NCI-H1436 (cell line): Measurements from ENCODE around the gene ATP11C.

Source experiments
- DNase-seq: peaks from one replicate; lab custom pipeline; 2025; lab: John Stamatoyannopoulos, UW

Gene ATP11C

GRCh38 chrX:139803224-139803623 is 129.6 kb downstream of the ATP11C start:
- no peak for DNase-seq

DNA sequence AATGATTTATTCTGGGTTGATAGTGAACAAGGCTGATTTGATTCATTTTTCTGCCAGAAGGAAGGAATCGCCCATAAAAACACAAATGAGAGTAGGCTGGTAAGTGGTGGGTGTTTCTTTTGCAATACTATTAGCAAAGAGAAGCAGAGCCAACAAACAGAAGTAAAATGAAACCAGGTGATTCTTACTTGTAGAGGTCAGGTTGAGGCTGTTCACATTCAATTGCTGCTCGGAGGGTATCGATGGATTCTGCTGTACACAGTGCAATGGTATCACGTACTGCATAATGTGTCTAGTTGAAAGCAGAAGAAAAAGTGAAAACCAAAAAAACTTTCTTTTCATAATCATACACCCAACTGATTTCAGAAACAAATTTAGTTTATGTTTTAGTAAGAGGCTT is 130.8 kb downstream of the ATP11C start:
- no peak for DNase-seq

GRCh38 chrX:139801397-139801813 is 131.4 kb downstream of the ATP11C start:
- DNase-seq, result peak; percentile 0

- DNase-seq, result no peak
Observed at GRCh38 chrX:139798701-139799100, 134.2 kb downstream of the ATP11C start.

DNA sequence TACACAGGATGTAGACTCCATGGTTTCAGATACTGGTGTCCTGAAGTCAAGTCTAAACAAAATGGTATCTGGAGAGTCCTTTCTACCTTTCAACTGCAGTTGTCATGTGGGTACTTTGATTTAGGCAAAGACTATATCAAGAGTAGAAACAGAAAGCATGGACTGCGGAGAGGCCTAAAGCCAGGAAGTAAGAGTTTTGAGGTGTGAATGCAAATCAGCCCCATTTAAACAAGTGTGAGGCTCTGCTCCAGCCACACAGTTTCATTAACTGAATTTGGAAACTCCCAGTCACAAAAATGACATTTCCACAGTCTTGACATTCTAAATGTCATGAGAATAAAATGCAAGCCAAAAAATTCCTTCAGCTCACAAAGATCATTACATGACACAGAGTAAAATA is 137.7 kb downstream of the ATP11C start:
- DNase-seq, result no peak

DNA sequence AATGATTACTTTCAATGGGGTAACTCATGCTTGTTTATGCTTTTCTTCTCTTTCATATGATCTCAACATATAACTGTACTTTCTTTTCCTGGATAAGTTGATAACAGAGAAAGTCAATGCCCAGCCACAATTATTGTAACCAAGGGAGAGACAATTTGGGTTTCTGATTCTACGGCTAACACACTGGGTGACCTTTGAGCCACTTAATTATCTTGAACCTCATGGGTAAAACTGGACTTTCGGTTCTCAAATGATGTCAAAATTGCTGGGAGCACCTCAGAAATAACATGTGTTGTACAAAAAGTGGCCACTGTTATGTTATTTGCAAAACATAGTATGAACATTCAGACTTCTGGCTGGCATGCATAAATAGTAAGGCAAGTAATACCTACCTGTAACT is 145.3 kb downstream of the ATP11C start:
- no peak for DNase-seq

DNA sequence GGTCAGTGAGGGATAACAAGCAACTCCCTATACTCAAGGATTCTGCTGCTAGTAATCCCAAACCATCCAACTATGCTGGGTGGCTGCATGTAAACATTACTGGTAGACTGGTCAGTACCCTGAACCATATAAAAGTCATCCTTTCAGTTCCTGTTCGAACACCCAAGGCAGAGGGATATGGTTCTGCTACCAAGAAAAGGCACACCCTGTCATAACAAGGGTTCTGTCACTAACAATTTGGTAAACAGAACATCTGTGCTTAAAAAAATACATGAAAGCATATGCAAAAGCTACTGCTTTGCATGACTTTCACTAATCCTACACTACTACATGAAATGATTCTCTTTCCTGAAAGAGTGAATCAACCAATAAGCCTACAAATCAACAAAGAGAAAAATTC is 148.0 kb downstream of the ATP11C start:
- no peak for DNase-seq

- no peak for DNase-seq
Observed at GRCh38 chrX:139783959-139784358, 148.9 kb downstream of the ATP11C start.

GRCh38 chrX:139783030-139783429 is 149.8 kb downstream of the ATP11C start:
- no peak for DNase-seq

- no peak for DNase-seq
Observed at GRCh38 chrX:139776599-139776998, 156.3 kb downstream of the ATP11C start.

DNA sequence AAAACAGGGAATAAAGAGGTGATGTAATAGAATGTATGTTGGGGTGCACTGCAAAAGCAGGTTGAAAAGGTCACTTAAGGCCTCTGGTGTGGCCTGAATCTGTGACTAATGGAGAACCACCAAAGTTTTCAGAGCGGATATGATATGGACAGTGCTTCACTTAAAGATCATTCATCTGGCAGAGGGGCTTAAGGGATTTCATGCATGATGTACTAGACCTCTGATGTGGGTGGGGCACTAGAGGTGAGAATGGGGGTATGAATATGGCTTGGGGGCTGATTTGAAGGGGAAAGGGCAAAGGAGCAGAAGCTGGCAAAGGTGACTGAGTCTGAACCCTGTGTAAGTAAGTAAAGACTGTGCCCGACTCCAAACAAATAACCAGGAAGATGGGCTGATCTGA is 162.5 kb downstream of the ATP11C start:
- no peak for DNase-seq

GRCh38 chrX:139766545-139766983 is 166.3 kb downstream of the ATP11C start:
- DNase-seq, result no peak

DNA sequence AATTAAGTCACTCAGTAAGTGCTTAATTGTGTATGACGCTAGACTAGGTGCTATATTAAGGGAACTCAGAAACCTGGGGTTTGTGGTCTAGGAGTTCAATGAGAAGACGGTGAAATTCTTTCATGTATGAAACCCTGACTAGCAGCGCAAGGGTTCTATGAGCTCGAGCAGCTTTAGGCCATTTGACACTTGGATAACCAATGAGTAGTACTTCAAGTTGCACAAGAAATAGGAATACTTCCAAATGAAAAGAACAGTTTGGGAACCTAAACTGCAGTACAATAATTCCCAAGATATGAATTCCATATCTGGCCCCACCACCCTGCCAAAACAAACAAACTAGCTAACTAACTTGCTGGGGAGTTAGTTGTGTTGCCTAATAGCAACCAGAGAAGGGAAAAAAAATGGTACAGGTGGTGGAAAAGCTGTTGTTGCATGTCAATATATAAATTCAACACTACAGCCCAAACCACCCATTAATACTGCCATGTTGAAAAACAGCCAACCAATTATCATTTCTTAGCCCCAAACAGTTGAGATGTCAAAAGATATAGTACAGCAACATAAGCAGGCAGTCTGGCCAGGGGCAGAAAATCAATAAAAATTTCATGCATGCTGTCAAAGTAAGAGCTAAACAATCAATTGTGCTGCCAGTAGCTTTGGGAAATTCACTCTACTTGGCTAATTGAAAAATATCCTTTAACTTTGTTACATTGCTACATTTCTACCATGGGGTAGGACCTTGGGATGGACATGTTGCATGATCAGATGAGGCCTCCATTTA is 170.3 kb downstream of the ATP11C start:
- no peak for DNase-seq

- DNase-seq, result peak; percentile 0
Observed at GRCh38 chrX:139759637-139760036, 173.2 kb downstream of the ATP11C start.

- no peak for DNase-seq
Observed at GRCh38 chrX:139758809-139759208, 174.0 kb downstream of the ATP11C start.

DNA sequence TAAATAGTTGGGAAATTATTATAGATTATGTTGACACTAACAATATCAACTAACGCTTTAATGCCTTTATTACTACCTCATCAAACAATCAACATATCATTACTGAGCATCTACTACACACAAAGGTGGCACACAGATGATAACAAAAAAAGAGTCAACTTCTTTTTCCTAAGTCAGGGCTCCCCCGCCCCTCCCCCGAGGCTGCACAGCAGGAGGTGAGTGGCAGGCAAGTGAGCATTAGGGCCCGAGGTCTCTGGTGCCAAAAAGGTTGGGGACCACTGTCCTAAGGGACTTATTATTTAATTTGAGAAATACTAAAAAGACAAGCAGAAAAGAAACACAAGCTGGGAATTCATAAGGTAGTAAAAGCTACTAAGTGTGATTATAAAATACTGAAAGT is 174.6 kb downstream of the ATP11C start:
- no peak for DNase-seq

DNA sequence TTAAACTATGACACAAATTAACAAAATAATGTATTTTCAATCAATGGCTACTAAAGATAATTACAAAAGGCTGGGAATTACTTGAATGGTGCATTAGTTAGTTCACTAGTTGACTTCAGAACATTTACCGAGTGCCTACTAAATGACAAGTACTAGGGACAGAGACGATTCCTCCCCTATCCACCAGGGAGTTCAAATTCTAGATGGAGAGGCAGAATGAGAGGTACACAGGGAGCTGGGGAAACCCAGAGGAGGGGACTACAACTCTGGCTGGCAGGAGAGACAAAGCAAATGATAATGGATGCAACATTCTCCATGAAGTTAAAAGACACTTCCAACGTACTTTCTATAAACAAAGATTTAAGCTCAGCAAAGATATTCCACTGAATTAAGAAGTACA is 181.8 kb downstream of the ATP11C start:
- no peak for DNase-seq

DNA sequence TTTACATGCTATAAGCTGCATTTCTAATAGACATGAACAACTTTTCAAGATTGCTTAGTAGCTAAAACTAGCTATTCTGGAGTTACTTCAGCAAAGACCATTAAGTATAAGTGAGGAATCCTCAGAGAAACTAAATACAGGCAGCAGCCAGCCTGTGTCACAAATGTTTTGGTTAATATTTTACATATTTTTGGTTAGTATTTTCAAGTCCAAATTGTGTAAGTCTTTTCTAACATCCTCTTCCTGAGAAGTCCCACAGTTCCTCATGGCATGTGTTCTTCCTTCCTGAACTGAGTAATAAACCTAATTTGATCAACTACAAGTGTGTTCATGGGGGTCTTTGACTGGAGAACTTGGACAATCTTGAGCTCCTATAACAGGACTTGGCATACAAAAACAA is 182.5 kb downstream of the ATP11C start:
- DNase-seq, result no peak

GRCh38 chrX:139739138-139739537 is 193.7 kb downstream of the ATP11C start:
- DNase-seq, result no peak

DNA sequence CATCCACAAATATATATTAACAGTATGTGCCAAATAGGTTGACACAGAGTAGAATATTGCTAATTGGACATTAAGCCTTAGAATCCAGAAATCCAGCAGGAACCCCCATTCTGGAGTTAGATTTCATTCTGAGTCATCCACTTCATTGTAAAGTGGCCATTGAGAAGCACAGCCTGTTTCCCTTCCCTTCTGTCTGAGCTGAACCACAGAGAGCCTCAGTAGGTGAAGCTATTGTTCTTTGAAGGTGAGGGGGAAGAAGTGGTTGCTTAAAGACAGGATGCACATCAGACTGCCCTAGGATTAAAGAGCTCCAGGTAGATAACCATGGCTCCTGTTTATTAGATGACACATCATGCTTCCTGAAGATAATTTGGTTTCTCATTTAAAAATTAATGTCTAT is 194.3 kb downstream of the ATP11C start:
- peak; percentile 16 for DNase-seq

GRCh38 chrX:139736151-139736550 is 196.7 kb downstream of the ATP11C start:
- DNase-seq, result no peak

GRCh38 chrX:139734996-139735395 is 197.9 kb downstream of the ATP11C start:
- DNase-seq, result no peak

DNA sequence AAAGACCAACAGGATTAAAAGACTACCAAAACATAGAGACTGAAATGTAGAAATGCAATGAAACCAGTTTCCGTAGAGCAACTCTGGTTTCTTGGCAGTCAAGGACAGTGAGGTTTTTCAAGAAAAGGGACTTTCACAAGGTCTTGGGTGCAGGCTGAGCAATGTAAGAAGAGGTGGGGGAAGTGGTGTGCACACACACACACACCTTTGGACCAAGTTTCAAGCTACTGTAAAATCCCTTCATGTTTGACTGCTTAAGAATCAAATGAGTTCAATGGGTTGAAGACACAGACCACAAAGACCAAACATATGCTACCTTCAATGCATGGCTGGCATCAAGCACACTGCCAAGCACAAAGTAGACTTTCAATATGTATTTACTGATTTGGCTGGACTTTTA is 207.1 kb downstream of the ATP11C start:
- DNase-seq, result no peak

DNA sequence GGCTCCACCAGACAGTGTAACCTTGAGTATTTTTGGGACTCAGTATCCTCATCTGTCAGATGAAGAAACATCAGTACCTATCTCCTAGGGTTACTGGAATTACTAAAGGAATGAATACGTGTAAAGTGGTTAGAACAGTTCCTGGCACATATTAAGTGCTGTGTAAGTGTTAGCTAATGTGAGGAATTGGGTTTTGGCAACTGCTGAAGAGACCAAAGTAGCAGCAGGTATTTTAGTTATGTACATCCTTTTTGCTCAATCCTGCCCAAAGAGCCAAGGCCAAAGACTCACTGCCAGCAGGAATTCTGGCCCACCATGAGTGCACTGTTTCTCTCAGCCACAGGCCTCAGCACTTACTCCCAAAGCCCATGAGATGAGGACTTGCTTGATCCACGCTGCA is 208.2 kb downstream of the ATP11C start:
- no peak for DNase-seq
